AG20443 (cell line): ENCODE data around the gene RNF222.
"Not testable (repeated sequence)": the region's sequence is repeated elsewhere in the genome, so short reads cannot be mapped to it uniquely, and the experiment has no call there.

Experiments used
- DNase-seq: peaks from one replicate; pipeline ENCODE4 v3.0.0; 2012; ENCODE audit warnings: low spot score, mixed read lengths

Gene RNF222

DNA sequence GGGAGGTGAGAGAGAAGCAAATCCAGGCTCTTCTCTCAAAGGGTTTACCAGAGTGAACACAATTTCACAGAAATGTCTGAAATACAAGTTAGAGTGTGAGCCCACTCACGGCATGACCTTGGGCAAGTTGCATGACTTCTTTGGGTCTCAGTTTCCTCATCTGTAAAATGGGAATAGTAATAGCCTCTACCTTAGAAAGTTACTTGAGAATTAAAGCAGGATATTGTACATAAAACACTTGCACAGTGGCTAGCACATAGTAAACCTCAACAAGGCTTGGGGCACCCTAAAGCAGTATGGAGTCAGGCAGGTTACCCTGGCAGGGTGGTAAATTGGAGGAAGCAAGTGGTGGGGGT is 13.2 kb upstream of the RNF222 start:
- no peak for DNase-seq

DNA sequence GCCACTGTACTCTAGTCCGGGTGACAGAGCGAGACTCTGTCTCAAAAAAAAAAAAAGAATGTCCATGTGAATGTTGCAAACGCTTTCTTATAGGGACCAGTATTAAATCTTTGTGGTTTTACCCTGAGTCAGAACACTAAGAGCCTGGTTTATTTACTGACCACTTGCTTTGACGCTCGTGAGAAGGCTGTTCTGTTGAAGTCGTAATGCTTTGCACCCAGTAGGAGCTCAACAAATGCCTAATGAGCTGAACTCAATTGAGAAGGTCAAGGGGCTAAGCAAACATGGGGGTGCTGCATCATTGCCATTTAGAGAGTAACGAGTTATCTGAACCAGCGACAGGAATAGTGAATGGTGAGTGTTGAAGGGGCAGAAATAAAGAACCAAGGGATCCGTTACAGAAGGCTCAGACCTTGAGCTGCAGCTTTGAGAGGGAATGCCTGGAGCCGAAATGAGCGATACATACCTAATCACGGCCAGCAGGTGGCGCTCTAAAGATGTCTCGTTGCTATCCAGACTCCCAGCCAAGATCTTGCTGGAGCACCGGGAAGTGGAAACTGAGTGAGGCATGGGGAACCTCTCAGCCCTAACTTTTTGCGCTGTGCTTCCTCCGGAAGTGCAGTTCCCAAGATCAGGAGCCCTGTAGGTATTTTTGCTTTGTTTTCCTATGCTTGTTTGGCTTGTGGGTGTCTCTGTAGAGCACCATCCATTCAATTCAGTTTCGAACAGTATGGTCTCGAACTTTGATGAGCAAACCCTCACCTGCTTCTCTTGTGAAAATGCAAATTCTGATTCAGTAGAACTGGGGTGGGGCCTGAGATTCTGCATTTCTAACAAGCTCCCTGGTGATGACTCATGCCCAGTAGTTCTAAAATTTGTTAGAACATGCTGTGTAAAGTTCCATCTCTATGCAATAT is 12.6 kb upstream of the RNF222 start:
- DNase-seq = peak; percentile 85

GRCh38 chr17:8408371-8408770 is 10.7 kb upstream of the RNF222 start:
- no peak for DNase-seq

GRCh38 chr17:8406174-8406573 is 8.5 kb upstream of the RNF222 start:
- DNase-seq = no peak

GRCh38 chr17:8405499-8406016 is 7.9 kb upstream of the RNF222 start:
- no peak for DNase-seq

DNA sequence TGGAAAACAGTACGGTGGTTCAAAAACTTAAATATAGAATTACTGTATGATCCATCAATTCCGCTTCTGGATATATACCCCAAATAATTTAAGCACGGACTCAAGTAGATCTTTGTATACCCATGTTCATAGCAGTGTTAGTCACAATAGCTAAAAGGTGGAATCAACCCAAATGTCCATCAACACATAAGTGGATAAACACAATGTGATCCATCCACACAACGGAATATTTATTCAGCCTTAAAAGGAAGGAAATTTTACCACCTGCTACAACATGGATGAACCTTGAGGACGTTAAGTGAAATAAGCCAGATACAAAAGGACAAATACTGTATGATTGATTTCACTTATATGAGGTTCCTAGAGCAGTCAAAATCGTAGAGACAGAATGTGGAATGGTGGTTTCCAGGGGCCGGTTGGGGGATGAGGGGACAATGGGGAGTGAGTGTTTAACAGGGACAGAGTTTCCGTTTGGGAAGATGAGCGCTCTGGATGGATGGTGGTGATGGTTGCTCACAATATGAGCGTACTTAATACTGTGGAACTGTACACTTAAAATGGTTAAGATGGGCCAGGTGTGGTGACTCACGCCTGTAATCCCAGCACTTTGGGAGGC is 5.4 kb upstream of the RNF222 start:
- no peak for DNase-seq

DNA sequence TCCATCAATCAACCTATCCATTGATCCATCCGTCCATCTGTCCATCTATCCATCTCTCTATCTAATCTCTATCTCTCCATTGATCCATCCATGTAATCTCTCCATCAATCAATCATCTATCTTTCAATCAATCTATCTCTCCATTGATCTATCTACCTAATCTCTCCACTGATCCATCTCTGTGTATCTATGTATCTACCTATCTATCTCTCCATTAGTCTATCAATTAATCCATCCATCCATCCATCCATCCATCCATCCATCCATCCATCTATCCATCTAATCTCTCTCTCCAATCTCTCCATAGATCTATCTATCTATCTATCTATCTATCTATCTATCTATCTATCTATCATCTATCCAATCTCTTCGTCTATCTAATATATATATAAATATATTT is 3.5 kb upstream of the RNF222 start:
- no peak for DNase-seq

GRCh38 chr17:8398980-8399379 is 1.4 kb upstream of the RNF222 start:
- DNase-seq = no peak

- DNase-seq = not testable (repeated sequence)
Measured at GRCh38 chr17:8394497-8394896, 3.1 kb downstream of the RNF222 start.

DNA sequence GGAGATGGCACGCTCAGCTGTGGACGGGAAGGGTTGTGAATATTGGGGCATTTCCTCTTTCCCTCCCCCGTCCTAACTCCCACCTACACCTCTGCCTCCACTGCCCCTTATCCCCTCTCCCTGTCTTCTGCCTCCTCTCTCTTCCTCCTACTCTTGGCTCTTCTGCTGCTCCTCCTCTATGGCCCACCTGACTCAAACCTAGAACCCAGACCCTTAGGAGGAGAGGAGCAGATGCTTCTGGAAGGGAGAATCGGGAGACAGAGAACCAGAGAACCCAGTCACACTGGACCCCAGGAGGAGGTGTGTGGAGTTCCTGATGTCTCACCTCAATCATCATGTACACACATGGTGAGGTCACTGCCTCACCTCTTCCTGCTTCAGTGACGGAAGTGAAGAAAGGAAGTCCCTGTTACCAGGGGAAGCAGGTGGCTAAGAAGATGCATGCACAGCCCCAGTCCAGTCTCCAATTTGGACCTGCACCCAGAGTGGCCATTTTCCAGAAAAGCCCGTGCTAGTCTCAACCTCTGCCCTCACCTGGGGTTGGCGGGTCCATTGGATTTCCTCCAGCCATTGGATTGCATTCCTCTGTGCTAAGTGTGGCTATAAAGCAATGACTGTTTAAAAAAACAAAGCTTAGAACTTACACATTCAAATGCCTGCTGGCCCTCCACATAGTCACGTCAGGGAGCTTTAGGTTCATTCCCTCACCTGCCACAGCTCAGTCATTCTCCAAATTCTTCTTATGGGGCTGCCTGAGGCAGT is 4.0 kb downstream of the RNF222 start:
- no peak for DNase-seq

DNA sequence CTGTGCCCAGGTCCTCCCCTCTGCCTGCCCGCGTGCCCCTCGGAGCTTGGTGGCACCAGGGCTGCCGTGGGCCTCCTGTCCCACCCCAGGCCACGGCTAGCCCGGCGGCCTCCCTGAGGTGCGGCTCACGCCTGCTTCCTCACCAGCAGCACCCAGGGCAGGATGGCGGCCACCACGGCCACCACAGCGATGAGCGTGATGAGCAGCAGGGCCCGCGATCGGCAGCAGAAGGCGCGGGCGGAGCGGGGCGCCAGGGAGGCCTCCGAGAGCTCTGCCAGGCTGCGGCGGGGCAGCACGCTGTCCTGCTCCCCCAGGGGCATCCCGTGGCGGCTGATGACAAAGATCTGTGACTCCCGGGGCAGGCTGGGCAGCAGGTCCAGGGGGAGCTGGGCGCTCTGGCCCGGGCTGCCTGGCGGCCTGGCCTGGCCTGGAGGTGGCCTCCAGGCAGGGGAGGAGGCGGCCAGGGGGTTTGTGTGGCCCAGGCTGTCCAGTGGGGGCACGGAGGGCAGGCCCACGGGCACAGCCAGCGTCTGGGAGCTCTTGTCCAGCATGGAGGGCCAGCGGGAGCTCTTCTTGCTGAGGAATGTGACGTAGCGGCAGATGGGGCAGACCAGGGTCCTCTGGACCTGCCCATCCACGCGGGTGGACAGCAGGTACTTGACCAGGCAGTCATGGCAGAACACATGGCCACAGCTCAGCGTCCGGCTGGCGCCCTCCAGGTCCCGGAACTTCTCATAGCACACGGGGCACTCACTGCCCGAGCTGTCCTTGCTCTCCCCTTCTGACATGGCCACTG is 4.8 kb downstream of the RNF222 start:
- DNase-seq = no peak

DNA sequence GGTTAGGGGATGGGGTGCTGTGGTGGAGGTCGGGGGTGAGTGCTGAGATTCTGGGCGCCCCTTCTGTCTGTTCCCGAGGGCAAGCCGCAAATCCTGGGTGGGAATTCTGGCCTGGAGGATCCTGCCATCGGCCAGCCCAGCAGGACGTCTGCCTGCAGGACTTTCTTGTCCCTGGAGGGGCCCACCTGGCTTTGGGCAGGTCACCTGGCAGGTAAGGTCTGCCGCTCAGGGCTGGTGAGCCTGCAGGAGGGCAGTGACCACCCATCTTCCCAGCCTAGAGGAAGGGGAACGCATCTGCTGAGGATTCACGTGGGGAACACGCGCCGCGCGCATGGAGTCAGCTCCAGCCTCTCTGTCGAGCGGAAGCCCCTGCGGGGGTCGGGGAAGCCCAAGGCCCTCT is 5.4 kb downstream of the RNF222 start:
- DNase-seq = no peak

GRCh38 chr17:8391711-8392110 is 5.9 kb downstream of the RNF222 start:
- DNase-seq = peak; percentile 45

DNA sequence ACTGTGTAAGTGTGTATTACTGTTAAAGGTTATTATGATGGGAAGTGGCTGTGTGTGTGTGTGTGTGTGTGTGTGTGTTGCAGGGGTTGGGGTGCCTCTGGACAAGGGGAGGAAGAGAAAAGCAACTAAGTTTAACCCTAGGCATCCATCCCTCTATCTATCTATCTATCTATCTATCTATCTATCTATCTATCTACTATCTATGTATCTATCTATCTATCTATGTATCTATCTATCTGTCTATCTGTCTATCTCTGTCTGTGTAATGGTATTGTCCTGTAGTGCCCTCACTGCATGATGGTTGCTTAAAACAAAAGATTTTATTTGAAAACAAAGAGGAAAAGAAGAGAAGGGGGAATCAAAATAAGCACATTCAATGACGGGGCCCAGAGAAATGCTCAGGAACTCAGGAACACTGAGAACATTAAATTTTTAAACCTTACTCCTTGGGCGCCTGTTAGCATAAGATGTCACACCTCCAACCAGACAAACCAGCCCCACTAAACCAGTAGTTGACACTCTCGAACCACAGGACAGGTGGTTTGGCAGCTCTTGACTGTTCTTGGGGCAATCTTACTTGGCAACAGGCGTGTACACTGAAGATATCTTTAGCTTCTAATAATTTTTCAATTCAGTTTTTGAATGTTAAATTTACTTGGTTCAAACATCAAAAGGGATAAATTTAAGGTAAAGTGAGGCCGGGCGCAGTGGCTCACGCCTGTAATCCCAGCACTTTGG is 9.5 kb downstream of the RNF222 start:
- no peak for DNase-seq

- DNase-seq = no peak
Measured at GRCh38 chr17:8386841-8387240, 10.8 kb downstream of the RNF222 start.

GRCh38 chr17:8384801-8385378 is 12.7 kb downstream of the RNF222 start:
- DNase-seq = peak; percentile 79

DNA sequence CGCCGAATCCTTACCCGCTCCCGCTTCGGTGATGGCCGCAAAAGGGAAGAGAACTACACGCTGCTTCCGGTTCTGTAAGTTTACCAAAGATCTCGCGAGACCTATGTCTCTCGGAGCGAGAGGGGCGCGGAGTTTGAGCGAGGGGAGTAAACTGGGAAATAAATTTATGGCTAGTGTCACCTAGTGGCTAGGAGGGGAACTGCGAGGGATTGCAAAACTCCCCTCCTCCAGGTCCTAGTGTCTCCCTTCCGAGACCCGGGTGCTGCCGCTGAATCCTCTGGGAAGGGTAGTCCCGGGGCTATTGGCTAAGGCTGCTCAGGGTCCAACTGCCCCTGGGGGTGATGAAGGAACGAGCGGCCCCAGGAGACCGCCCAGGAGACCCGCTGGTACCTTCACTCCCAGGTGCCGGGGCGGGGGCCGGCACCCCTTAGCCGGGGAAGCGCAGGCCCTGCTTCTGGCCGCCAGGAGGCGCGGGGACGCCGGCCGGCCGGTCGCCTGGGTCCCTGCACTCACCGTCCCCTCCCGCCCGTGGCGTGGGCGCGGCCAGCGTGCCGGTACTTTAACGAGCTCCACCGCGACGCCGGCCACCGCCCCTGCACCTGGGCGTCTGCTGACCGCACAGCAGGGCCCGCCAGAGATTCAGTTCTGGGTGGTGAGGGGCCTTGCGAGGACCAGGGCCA is 14.3 kb downstream of the RNF222 start, which contains the start of gene RPL26:
TSS of gene RPL26 (minus strand) at position 51 of the 680 bp plus-strand sequence. CDS start 883 bp downstream, outside the sequence.
- peak; percentile 94 for DNase-seq

DNA sequence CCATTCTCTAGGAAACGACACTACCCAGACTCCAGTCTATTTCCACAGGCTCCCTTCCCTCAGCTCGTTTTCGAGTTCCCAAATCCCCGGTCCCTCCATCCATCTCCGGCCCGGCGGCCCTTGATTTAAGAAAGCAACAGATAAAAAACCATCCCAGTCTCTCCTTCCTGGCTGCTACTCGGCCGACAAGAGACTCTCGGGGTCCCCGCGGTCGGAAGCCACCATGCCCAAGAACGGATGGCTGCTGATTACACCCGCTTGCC is 14.8 kb downstream of the RNF222 start:
- no peak for DNase-seq

GRCh38 chr17:8382052-8382879 is 15.4 kb downstream of the RNF222 start:
- DNase-seq = no peak
